Panc1 (cell line): ENCODE results near the gene TAS2R10. TPM values are rescaled to one million over a fixed set of nuclear protein-coding genes. Genes with fewer than 3 reads are reported as not detected.
A peak's percentile ranks its signal among the peaks of the same experiment; 100 is the strongest.

Experiments used
- ATAC-seq: fragments of 200-7000 bp; cut with Tn5 transposase; 2 replicates; pipeline ENCODE4 v1.9.1; 2020; ENCODE audit warnings: mild to moderate bottlenecking, moderate library complexity
- BruUV-seq: library from RNA; stranded (reverse); fragments of 400-500 nt; replicated peaks from 2 replicates; lab custom pipeline; 2021; lab: Mats Ljungman, UMichigan
- CTCF ChIA-PET: fragments of 300-600 bp; sonication (Branson Sonifier 250); formaldehyde crosslinking; loops from one replicate; lab custom pipeline; 2022; ENCODE audit warnings: antibody characterized with exemption; lab: Charles Lee
- POLR2A ChIA-PET: fragments of 300-600 bp; sonication (Branson Sonifier 250); formaldehyde crosslinking; loops from one replicate; lab custom pipeline; 2022; ENCODE audit warnings: antibody characterized with exemption; lab: Charles Lee
- DNase-seq: peaks from one replicate; pipeline ENCODE4 v3.0.0-alpha.2; 2010; ENCODE audit warnings: low read depth, low spot score
- H3K27ac ChIP-seq: 2 replicates; pipeline ENCODE4 v1.5.1; 2011; ENCODE audit warnings: mild to moderate bottlenecking, low read length, inconsistent platforms
- H3K27me3 ChIP-seq: fragments of 200-500 bp; sonication (Bioruptor generic); 2 replicates; pipeline ENCODE4 v1.6.0; 2014; ENCODE audit warnings: low read length, inconsistent platforms; ENCODE audit not compliant: control insufficient read depth, insufficient read depth
- H3K36me3 ChIP-seq: fragments of 200-500 bp; sonication (Bioruptor generic); 2 replicates; pipeline ENCODE4 v1.5.1; 2014; ENCODE audit warnings: inconsistent platforms, mild to moderate bottlenecking, low read length, moderate library complexity; ENCODE audit not compliant: control insufficient read depth, insufficient read depth
- H3K4me1 ChIP-seq: 2 replicates; pipeline ENCODE4 v1.5.1; 2011; ENCODE audit warnings: inconsistent platforms, mild to moderate bottlenecking, low read length, moderate library complexity; ENCODE audit not compliant: control insufficient read depth, insufficient read depth
- H3K4me3 ChIP-seq, 2 experiments: 2 replicates each; pipeline ENCODE4 v1.5.1; 2011 to 2012; ENCODE audit warnings: low read depth in 2 of 2, low read length in 2 of 2, mild to moderate bottlenecking in 2 of 2, inconsistent platforms in 1 of 2, moderate library complexity in 1 of 2
- H3K9me3 ChIP-seq: fragments of 200-500 bp; sonication (Bioruptor generic); 2 replicates; pipeline ENCODE4 v1.5.1; 2014; ENCODE audit warnings: low read depth, mild to moderate bottlenecking, inconsistent platforms, low read length, moderate library complexity; ENCODE audit not compliant: control insufficient read depth, insufficient read depth
- POLR2AphosphoS5 ChIP-seq: IDR thresholded peaks from 2 replicates; pipeline ENCODE4 v1.6.1; 2012; ENCODE audit warnings: mild to moderate bottlenecking, low read depth, low read length, moderate library complexity
- SIN3A ChIP-seq: IDR thresholded peaks from 2 replicates; pipeline ENCODE4 v1.6.1; 2012; ENCODE audit warnings: low read depth, mild to moderate bottlenecking, low read length, moderate library complexity, borderline replicate concordance; ENCODE audit not compliant: insufficient read depth
- TCF7L2 ChIP-seq: IDR thresholded peaks from 2 replicates; pipeline ENCODE4 v1.6.1; 2011; ENCODE audit warnings: mild to moderate bottlenecking, low read depth, low read length, inconsistent platforms
- in situ Hi-C: cut with HindIII; loops from 2 replicates; pipeline ENCODE4 v1.10.0; 2016; ENCODE audit warnings: low sequenced_read_pairs, low pct_unique_long_range_greater_than_20kb
- intact Hi-C: fragments of 100-400 bp; cut with micrococcal nuclease; formaldehyde crosslinking; loops from one replicate; pipeline ENCODE4 v1.10.0; 2022; ENCODE audit not compliant: unreplicated experiment
- total RNA-seq: library from RNA; stranded (reverse); gene quantifications from one replicate; pipeline ENCODE4 v1.2.1, GENCODE V29; 2021; ENCODE audit not compliant: unreplicated experiment
- TF ChIP-seq, protein P1 (sequence below): fragments of 450-650 bp; IDR thresholded peaks from 2 replicates; pipeline ENCODE4 v1.5.1; 2017; ENCODE audit warnings: mild to moderate bottlenecking
- TF ChIP-seq, protein P2 (sequence below), 2 experiments: IDR thresholded peaks; 2 replicates each; pipeline ENCODE4 v1.6.1; 2011 to 2012; ENCODE audit warnings: low read depth in 2 of 2, control low read depth in 1 of 2, low read length in 1 of 2, mild to moderate bottlenecking in 1 of 2, moderate library complexity in 1 of 2; ENCODE audit not compliant: insufficient read depth in 1 of 2

TAS2R10 gene
- total RNA-seq, 1 experiment from 2014 or later = 0.23 TPM

DNA sequence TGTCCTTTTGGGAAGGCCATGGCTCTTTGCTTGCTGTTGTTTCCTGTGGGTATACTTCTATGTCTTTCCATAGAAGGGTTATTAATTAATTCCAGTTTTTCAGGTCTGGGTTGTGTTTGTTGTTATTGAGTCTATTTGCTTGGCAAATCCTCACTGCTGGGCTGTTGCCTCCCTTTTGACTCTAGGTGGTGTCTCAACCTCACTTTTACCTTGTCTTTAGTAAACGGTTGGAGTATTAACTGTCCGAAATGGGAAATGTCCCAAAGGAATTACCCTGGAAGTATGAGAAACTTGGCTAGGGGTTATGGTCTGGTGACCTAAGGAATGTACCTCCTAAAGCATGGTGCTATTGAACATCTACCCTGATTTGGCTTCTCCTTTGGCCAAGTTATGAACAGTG is 41.2 kb upstream of the TAS2R10 start:
- Histone ChIP-seq H3K36me3 (no peaks in the 10 kb centered on the region), H3K27ac (no peak overlapping the region), H3K9me3 (no peaks in the 10 kb centered on the region), H3K4me3 (no peak overlapping the region), H3K4me1 (no peaks in the 10 kb centered on the region), H3K27me3 (no peaks in the 10 kb centered on the region)
- CTCF ChIA-PET = no interaction called here
- in situ Hi-C loops (no loop called here), intact Hi-C loops (no loop called here)
- POLR2A ChIA-PET = no interaction called here
- no peak for DNase-seq
- no TSS peak for BruUV-seq
- no peak for ATAC-seq
- TF ChIP-seq, protein P1, sequence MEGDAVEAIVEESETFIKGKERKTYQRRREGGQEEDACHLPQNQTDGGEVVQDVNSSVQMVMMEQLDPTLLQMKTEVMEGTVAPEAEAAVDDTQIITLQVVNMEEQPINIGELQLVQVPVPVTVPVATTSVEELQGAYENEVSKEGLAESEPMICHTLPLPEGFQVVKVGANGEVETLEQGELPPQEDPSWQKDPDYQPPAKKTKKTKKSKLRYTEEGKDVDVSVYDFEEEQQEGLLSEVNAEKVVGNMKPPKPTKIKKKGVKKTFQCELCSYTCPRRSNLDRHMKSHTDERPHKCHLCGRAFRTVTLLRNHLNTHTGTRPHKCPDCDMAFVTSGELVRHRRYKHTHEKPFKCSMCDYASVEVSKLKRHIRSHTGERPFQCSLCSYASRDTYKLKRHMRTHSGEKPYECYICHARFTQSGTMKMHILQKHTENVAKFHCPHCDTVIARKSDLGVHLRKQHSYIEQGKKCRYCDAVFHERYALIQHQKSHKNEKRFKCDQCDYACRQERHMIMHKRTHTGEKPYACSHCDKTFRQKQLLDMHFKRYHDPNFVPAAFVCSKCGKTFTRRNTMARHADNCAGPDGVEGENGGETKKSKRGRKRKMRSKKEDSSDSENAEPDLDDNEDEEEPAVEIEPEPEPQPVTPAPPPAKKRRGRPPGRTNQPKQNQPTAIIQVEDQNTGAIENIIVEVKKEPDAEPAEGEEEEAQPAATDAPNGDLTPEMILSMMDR = peak; percentile 8; the same call in 1 of the 2 replicates
- TF ChIP-seq, protein P2, sequence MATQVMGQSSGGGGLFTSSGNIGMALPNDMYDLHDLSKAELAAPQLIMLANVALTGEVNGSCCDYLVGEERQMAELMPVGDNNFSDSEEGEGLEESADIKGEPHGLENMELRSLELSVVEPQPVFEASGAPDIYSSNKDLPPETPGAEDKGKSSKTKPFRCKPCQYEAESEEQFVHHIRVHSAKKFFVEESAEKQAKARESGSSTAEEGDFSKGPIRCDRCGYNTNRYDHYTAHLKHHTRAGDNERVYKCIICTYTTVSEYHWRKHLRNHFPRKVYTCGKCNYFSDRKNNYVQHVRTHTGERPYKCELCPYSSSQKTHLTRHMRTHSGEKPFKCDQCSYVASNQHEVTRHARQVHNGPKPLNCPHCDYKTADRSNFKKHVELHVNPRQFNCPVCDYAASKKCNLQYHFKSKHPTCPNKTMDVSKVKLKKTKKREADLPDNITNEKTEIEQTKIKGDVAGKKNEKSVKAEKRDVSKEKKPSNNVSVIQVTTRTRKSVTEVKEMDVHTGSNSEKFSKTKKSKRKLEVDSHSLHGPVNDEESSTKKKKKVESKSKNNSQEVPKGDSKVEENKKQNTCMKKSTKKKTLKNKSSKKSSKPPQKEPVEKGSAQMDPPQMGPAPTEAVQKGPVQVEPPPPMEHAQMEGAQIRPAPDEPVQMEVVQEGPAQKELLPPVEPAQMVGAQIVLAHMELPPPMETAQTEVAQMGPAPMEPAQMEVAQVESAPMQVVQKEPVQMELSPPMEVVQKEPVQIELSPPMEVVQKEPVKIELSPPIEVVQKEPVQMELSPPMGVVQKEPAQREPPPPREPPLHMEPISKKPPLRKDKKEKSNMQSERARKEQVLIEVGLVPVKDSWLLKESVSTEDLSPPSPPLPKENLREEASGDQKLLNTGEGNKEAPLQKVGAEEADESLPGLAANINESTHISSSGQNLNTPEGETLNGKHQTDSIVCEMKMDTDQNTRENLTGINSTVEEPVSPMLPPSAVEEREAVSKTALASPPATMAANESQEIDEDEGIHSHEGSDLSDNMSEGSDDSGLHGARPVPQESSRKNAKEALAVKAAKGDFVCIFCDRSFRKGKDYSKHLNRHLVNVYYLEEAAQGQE (IDR thresholded peaks at IDR 0.05; ENCODE audit: insufficient read depth in 1 of 2, low read depth in 2 of 2, low read length in 1 of 2) = no peak

DNA sequence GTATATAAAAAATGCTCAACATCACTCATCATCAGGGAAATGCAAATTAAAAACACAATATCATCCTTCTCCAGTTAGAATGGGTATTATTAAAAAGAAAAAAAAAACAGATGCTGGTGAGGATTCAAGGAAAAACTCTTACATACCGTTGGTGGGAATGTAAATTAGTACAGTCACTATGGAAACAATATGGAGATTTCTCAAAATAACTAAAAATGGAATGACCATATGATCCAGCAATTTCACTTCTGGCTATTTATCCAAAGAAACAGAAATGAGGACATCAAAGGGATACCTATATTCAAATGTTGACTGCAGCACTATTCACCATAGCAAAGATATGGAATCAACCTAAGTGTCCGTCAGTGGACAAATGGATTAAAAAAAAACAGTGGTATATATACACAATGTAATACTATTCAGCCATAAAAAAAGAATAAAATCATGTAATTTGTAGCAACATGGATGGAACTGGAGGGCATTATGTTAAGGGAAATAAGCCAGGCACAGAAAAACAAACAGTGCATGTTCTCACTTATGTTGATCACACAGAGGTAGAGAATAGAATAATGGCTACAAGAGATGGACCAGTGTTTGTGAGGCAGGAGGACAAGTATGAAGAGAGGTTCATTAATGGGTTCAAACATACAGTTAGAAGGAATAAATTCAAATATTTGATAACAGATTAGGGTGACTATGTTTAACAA is 37.5 kb upstream of the TAS2R10 start:
- Histone ChIP-seq H3K27me3 (no peaks in the 10 kb centered on the region), H3K36me3 (no peaks in the 10 kb centered on the region), H3K9me3 (no peaks in the 10 kb centered on the region), H3K4me1 (no peaks in the 10 kb centered on the region), H3K27ac (no peak overlapping the region), H3K4me3 (no peak overlapping the region)
- CTCF ChIA-PET = no interaction called here
- in situ Hi-C loops = no loop called here
- TF ChIP-seq POLR2AphosphoS5 (no peak), SIN3A (no peak), TCF7L2 (no peak)
- TF ChIP-seq, protein P2 (IDR thresholded peaks at IDR 0.05; ENCODE audit: insufficient read depth in 1 of 2, low read depth in 2 of 2, low read length in 1 of 2) = no peak
- TF ChIP-seq, protein P1 = no peak
- POLR2A ChIA-PET = no interaction called here
- no peak for ATAC-seq
- no peak for DNase-seq
- BruUV-seq = no TSS peak
- intact Hi-C loops = no loop called here
